ENCODE measurements around the gene TRMT5. TPM values are rescaled to one million over a fixed set of nuclear protein-coding genes. Genes with fewer than 3 reads are reported as not detected.

Gene TRMT5
- total and polyA plus RNA-seq, 2 of the 8 experiments (the other 6 are each of a cell fraction or from before 2014, with no cell fraction given), result 4.3 to 24.2 TPM

GRCh38 chr14:60968099-60968498 lies 12.8 kb downstream of the TRMT5 start:
- H3K79me1 ChIP-seq (ENCODE audit: low read depth, low read length), result no peaks in the 10 kb centered on the region
- no peaks in the 10 kb centered on the region for H3K4me1 ChIP-seq (replicated peaks in 1 of 4; ENCODE audit: control insufficient read depth in 3 of 4, insufficient read depth in 4 of 4, low read length in 3 of 4)
- H3K27ac ChIP-seq (ENCODE audit: low read depth, low read length), result no peak overlapping the region
- H3K23me2 ChIP-seq (ENCODE audit: low read depth, low read length), result no peaks in the 10 kb centered on the region
- peaks cover 0 to 2% of the 10 kb centered on the region in 2 experiments for H4K20me1 ChIP-seq (replicated peaks in 1 of 2; ENCODE audit: control insufficient read depth in 1 of 2, insufficient read depth in 2 of 2, low read length in 2 of 2)
- no peak overlapping the region for H2BK5ac ChIP-seq (ENCODE audit: low read depth, low read length)
- no peak for DNase-seq (ENCODE audit: low read depth in 1 of 2, low spot score in 2 of 2)
- ChIA-PET CTCF (ENCODE audit: partially characterized antibody) (interaction anchor here (0.8 kb wide), 1 partner anchor 12 kb away, joined by 3 read pairs; the partner anchor contains the start of gene TRMT5), POLR2A (ENCODE audit: partially characterized antibody) (interaction anchor here (1.7 kb wide), 1 partner anchor 13 kb away, joined by 6 read pairs; the partner anchor contains the start of genes SLC38A6 and TRMT5)
- no peak overlapping the region for H3K14ac ChIP-seq (ENCODE audit: insufficient read length)
- H3K4ac ChIP-seq (replicated peaks; ENCODE audit: insufficient read length, low read depth, low read length), result no peak overlapping the region
- H3K18ac ChIP-seq (ENCODE audit: extremely low read depth, low read length), result no peak overlapping the region
- H3K56ac ChIP-seq (replicated peaks; ENCODE audit: insufficient read length, low read depth, low read length), result no peak overlapping the region
- H2BK12ac ChIP-seq (ENCODE audit: low read depth, low read length), result no peak overlapping the region
- H3K9me3 ChIP-seq (ENCODE audit: insufficient read depth in 2 of 2, low read depth in 1 of 2, low read length in 1 of 2), result no peaks in the 10 kb centered on the region
- no peak overlapping the region for H3K23ac ChIP-seq (ENCODE audit: insufficient read length)
- no peaks in the 10 kb centered on the region for H3K79me2 ChIP-seq (ENCODE audit: control insufficient read depth in 1 of 2, insufficient read depth in 2 of 2, low read length in 2 of 2)
- H3K4me3 ChIP-seq (ENCODE audit: extremely low read depth in 1 of 4, insufficient read depth in 2 of 4, low read depth in 3 of 4, low read length in 4 of 4), result no peak overlapping the region
- no peak overlapping the region for H3K4me2 ChIP-seq (ENCODE audit: insufficient read depth in 1 of 2, low read depth in 2 of 2, low read length in 2 of 2)
- no peak overlapping the region for H3K9ac ChIP-seq (replicated peaks in 1 of 4; ENCODE audit: extremely low read depth in 1 of 4, low read depth in 3 of 4, low read length in 3 of 4)
- no peak overlapping the region for H2BK15ac ChIP-seq (ENCODE audit: low read length)
- no peak overlapping the region for H2BK120ac ChIP-seq (replicated peaks; ENCODE audit: low read depth, low read length)
- H4K5ac ChIP-seq (ENCODE audit: insufficient read length, low read depth, low read length), result no peak overlapping the region
- H3K27me3 ChIP-seq (replicated peaks in 1 of 4; ENCODE audit: control insufficient read depth in 3 of 4, extremely low read depth in 1 of 4, insufficient read depth in 3 of 4, low read length in 3 of 4), result no peaks in the 10 kb centered on the region
- no peak overlapping the region for H4K8ac ChIP-seq (ENCODE audit: extremely low read depth, insufficient read depth, low read length)
- WGBS, 2 experiments (ENCODE audit: extremely low coverage in 1 of 2, insufficient coverage in 1 of 2, insufficient read length in 1 of 2, insufficient replicate concordance in 2 of 2, low coverage in 1 of 2, low lambda C conversion rate in 2 of 2, missing lambda C conversion rate in 1 of 2), result 90% methylated on average over 1 of the region's 1 CpG; no CpG with 5 or more reads in 1 of the 2 experiments
- H2AFZ ChIP-seq (ENCODE audit: low read length), result no peak overlapping the region
- no peak overlapping the region for H2AK5ac ChIP-seq (ENCODE audit: low read depth, low read length)
- no peak for FAIRE-seq
- no peaks in the 10 kb centered on the region; a peak in 1 of 8 replicates for H3K36me3 ChIP-seq (ENCODE audit: control insufficient read depth in 2 of 4, insufficient read depth in 4 of 4, low read length in 3 of 4)
- H4K91ac ChIP-seq (replicated peaks; ENCODE audit: insufficient read length, low read length), result no peak overlapping the region
- H2BK20ac ChIP-seq (ENCODE audit: low read length), result no peak overlapping the region
- no peak for TF ChIP-seq RBBP5 (IDR thresholded peaks at IDR 0.05; ENCODE audit: borderline replicate concordance, low read depth, low read length)
- TF ChIP-seq ZNF274 (IDR thresholded peaks at IDR 0.05; ENCODE audit: borderline replicate concordance, extremely low read depth, low read length), result no peak
- no peak for TF ChIP-seq GTF2F1 (IDR thresholded peaks at IDR 0.05; ENCODE audit: borderline replicate concordance, low read depth, low read length)
- TF ChIP-seq CEBPB (IDR thresholded peaks at IDR 0.05; ENCODE audit: low read depth, low read length), result no peak
- no peak for TF ChIP-seq ATF2 (IDR thresholded peaks at IDR 0.05; ENCODE audit: low read length)
